ENCODE results near the gene LRP10. TPM values are rescaled to one million over a fixed set of nuclear protein-coding genes. Genes with fewer than 3 reads are reported as not detected.

LRP10 gene
- polyA plus RNA-seq, 1 experiment: 87.8 TPM

DNA sequence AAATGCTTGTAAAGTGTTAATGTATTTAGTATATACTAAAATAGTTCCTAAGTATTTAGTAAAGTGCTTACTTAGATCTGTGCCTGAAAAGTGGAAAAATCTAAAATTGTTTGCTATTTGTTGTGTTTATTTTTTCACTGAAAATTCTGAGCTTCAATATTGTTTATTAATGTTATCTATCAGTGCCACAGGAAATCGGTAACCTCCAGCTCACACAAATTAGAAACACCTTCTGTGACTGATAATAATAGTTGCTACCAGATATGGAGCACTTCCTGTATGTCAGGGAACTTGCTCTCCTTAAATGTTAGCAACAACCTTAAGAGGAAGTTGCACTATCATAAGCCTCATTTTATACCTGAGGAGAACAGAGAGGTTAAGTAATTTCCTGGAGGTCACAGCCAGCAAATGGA, 723 bp upstream of the LRP10 start:
- TF ChIP-seq, protein P1, sequence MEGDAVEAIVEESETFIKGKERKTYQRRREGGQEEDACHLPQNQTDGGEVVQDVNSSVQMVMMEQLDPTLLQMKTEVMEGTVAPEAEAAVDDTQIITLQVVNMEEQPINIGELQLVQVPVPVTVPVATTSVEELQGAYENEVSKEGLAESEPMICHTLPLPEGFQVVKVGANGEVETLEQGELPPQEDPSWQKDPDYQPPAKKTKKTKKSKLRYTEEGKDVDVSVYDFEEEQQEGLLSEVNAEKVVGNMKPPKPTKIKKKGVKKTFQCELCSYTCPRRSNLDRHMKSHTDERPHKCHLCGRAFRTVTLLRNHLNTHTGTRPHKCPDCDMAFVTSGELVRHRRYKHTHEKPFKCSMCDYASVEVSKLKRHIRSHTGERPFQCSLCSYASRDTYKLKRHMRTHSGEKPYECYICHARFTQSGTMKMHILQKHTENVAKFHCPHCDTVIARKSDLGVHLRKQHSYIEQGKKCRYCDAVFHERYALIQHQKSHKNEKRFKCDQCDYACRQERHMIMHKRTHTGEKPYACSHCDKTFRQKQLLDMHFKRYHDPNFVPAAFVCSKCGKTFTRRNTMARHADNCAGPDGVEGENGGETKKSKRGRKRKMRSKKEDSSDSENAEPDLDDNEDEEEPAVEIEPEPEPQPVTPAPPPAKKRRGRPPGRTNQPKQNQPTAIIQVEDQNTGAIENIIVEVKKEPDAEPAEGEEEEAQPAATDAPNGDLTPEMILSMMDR (IDR thresholded peaks at IDR 0.05; ENCODE audit: low read depth, low read length): no peak
- peak overlapping the region; percentile 80 for H3K4me3 ChIP-seq (ENCODE audit: low read depth, low read length)
- no peaks in the 10 kb centered on the region; the same call in 1 of the 2 replicates for H3K9me3 ChIP-seq (ENCODE audit: control insufficient read depth, insufficient read depth, low read length)
- CTCF ChIA-PET: interaction anchor here (1.1 to 5.2 kb wide), 13 partner anchors 10 to 314 kb away, joined by 3 to 110 read pairs (median 14); partner anchors contain the start of gene REM2
- POLR2A ChIA-PET: interaction anchor here (1.2 to 1.3 kb wide), 2 partner anchors 17 to 107 kb away, joined by 4 to 5 read pairs; no protein-coding TSS in a partner anchor
- H3K27ac ChIP-seq (ENCODE audit: low read depth, low read length): peak overlapping the region; percentile 91
- no peak for DNase-seq (ENCODE audit: low read depth, low spot score)
- no peaks in the 10 kb centered on the region for H3K27me3 ChIP-seq (ENCODE audit: control insufficient read depth, insufficient read depth, low read length)

- H3K27me3 ChIP-seq (ENCODE audit: control insufficient read depth, insufficient read depth, low read length): no peaks in the 10 kb centered on the region
- TF ChIP-seq, protein P1 (IDR thresholded peaks at IDR 0.05; ENCODE audit: low read depth, low read length): peak; percentile 96
- H3K4me3 ChIP-seq (ENCODE audit: low read depth, low read length): peak overlapping the region; percentile 80
- POLR2A ChIA-PET: interaction anchor here (0.8 to 1.3 kb wide), 3 partner anchors 12 to 105 kb away, joined by 4 to 10 read pairs (median 5); no protein-coding TSS in a partner anchor
- DNase-seq (ENCODE audit: low read depth, low spot score): peak; percentile 58
- no peaks in the 10 kb centered on the region; the same call in 1 of the 2 replicates for H3K9me3 ChIP-seq (ENCODE audit: control insufficient read depth, insufficient read depth, low read length)
- H3K27ac ChIP-seq (ENCODE audit: low read depth, low read length): peak overlapping the region; percentile 91
- CTCF ChIA-PET: interaction anchor here (0.5 to 5.2 kb wide), 44 partner anchors 11 to 1401 kb away, joined by 3 to 110 read pairs (median 4); partner anchors contain the start of genes OXA1L, PRMT5, RBM23 and REM2
These were observed 693 bp downstream of the LRP10 start for GRCh38 chr14:22872033-22872832.

DNA sequence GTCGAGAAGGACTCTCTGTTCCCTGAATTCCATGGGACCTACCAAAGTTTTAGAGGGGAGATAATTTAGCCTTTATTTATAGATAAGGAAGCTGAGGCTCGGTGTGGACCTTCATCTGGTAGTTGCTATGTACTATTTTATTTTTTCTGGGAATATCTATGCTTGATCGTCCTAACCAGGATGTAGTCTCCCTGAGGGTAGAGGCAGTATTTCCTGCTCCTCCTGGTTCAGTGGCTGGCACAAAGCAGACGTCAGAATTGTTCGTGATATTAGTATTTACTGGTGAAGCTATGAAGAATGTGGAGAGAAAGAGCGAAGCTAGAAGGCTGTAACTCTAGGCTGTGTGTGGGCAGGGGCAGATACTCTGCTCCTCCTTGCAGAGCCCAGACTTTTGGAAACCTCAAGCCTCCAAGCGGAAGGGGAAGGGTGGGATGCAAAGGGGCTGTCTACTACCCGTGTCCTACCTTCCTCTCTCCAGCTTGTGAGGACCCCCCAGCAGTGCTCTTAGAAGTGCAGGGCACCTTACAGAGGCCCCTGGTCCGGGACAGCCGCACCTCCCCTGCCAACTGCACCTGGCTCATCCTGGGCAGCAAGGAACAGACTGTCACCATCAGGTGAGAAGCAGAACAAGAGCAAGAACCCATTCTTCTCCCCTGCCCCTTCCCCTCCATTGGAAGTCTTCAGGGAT, 1.4 kb downstream of the LRP10 start:
- DNase-seq (ENCODE audit: low read depth, low spot score): no peak
- H3K27me3 ChIP-seq (ENCODE audit: control insufficient read depth, insufficient read depth, low read length): no peaks in the 10 kb centered on the region
- TF ChIP-seq, protein P1 (IDR thresholded peaks at IDR 0.05; ENCODE audit: low read depth, low read length): no peak
- H3K27ac ChIP-seq (ENCODE audit: low read depth, low read length): peak overlapping the region; percentile 91
- CTCF ChIA-PET: interaction anchor here (0.5 to 5.2 kb wide), 42 partner anchors 12 to 1402 kb away, joined by 3 to 110 read pairs (median 5); partner anchors contain the start of genes OXA1L, PRMT5, RBM23 and REM2
- POLR2A ChIA-PET: no interaction called here
- no peaks in the 10 kb centered on the region; the same call in 1 of the 2 replicates for H3K9me3 ChIP-seq (ENCODE audit: control insufficient read depth, insufficient read depth, low read length)
- H3K4me3 ChIP-seq (ENCODE audit: low read depth, low read length): peak overlapping the region; percentile 80

DNA sequence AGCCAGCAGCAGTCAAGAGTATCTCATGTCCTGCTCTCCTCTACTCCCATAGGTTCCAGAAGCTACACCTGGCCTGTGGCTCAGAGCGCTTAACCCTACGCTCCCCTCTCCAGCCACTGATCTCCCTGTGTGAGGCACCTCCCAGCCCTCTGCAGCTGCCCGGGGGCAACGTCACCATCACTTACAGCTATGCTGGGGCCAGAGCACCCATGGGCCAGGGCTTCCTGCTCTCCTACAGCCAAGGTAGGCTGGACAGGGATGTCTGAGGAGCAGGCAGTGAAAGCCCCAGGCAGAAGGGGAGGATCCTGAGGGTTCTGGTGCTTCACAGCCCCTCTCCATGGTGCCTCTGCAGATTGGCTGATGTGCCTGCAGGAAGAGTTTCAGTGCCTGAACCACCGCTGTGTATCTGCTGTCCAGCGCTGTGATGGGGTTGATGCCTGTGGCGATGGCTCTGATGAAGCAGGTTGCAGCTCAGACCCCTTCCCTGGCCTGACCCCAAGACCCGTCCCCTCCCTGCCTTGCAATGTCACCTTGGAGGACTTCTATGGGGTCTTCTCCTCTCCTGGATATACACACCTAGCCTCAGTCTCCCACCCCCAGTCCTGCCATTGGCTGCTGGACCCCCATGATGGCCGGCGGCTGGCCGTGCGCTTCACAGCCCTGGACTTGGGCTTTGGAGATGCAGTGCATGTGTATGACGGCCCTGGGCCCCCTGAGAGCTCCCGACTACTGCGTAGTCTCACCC, 3.6 kb downstream of the LRP10 start:
- DNase-seq (ENCODE audit: low read depth, low spot score): no peak
- ChIA-PET CTCF (interaction anchor here (1.2 to 4.6 kb wide), 2 partner anchors 10 to 25 kb away, joined by 6 to 110 read pairs; partner anchors contain the start of gene REM2), POLR2A (no interaction called here)
- no peak overlapping the region for H3K27ac ChIP-seq (ENCODE audit: low read depth, low read length)
- H3K27me3 ChIP-seq (ENCODE audit: control insufficient read depth, insufficient read depth, low read length): no peaks in the 10 kb centered on the region
- no peaks in the 10 kb centered on the region; the same call in 1 of the 2 replicates for H3K9me3 ChIP-seq (ENCODE audit: control insufficient read depth, insufficient read depth, low read length)
- no peak overlapping the region for H3K4me3 ChIP-seq (ENCODE audit: low read depth, low read length)
- TF ChIP-seq, protein P1 (IDR thresholded peaks at IDR 0.05; ENCODE audit: low read depth, low read length): no peak
